ENCODE data around the gene NCOA7. TPM values are rescaled to one million over a fixed set of nuclear protein-coding genes. Genes with fewer than 3 reads are reported as not detected.

NCOA7 gene
- total RNA-seq, 1 experiment from 2014 or later, result 14.4 TPM

DNA sequence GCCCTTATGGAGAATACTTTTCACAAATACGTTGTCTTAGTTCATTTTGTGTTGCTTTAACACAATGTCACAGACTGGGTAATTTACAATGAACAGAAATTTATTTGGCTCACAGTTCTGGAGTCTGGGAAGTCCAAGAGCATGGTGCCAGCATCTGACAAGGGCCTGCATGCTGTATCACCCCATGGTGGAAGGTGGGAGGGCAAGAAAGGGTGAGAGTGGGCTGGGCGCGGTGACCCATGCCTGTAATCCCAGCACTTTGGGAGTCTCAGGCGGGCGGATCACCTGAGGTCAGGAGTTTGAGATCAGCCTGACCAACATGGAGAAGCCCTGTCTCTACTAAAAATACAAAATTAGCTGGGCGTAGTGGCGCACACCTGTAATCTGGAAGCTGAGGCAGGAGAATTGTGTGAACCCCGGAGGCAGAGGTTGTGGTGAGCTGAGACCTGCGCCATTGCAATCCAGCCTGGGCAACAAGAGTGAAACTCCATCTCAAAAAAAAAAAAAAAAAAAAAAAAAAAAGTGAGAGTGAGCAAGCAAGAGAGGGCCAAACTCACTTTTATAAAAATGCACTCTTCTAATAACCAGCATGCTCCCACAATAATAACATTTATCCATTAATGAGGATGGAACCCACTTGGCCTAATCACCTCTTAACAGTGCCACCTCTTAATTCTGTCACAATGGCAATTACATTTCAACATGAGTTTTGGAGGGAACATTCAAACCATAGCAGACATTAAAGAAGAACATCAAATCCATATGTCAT lies 36.1 kb downstream of the NCOA7 start (continued):
- TF ChIP-seq, protein P1, sequence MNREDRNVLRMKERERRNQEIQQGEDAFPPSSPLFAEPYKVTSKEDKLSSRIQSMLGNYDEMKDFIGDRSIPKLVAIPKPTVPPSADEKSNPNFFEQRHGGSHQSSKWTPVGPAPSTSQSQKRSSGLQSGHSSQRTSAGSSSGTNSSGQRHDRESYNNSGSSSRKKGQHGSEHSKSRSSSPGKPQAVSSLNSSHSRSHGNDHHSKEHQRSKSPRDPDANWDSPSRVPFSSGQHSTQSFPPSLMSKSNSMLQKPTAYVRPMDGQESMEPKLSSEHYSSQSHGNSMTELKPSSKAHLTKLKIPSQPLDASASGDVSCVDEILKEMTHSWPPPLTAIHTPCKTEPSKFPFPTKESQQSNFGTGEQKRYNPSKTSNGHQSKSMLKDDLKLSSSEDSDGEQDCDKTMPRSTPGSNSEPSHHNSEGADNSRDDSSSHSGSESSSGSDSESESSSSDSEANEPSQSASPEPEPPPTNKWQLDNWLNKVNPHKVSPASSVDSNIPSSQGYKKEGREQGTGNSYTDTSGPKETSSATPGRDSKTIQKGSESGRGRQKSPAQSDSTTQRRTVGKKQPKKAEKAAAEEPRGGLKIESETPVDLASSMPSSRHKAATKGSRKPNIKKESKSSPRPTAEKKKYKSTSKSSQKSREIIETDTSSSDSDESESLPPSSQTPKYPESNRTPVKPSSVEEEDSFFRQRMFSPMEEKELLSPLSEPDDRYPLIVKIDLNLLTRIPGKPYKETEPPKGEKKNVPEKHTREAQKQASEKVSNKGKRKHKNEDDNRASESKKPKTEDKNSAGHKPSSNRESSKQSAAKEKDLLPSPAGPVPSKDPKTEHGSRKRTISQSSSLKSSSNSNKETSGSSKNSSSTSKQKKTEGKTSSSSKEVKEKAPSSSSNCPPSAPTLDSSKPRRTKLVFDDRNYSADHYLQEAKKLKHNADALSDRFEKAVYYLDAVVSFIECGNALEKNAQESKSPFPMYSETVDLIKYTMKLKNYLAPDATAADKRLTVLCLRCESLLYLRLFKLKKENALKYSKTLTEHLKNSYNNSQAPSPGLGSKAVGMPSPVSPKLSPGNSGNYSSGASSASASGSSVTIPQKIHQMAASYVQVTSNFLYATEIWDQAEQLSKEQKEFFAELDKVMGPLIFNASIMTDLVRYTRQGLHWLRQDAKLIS (CRISPR knock-in tag; IDR thresholded peaks at IDR 0.05; ENCODE audit: borderline replicate concordance), result no peak

DNA sequence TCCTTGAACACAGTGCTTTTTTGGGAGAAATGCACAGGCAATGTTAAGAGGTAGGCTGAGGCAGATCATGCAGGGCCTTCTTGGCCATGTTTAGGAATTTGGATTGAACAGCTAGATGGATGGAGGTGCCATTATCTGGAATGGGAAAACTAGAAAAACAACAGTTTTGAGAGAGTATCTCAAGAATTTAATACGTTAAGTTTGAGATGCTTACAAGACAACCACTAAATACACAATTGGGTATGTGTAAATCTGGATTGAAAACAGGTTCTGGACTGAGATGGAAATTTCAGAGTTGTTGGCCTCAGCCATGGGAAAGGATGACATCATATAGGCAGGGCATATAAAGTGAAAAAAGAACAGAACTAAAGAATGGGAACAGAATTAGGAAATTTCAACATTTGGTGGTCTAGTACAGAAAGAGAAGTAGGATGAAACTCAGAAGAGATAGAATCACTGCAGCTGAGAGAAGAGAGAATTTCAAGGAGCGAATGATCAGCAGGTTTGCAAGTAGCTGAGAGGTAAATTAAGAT lies 37.1 kb downstream of the NCOA7 start:
- ChIA-PET POLR2A (no interaction called here), CTCF (interaction anchor here (0.6 kb wide), 1 partner anchor 60 kb away, joined by 3 read pairs; no protein-coding TSS in a partner anchor)
- H3K27me3 Mint-ChIP-seq (ENCODE audit: low read depth), result no peaks in the 10 kb centered on the region
- no peak for DNase-seq (ENCODE audit: low spot score)
- no peak overlapping the region for H3K27ac Mint-ChIP-seq
- no peak for ATAC-seq
- H3K4me1 Mint-ChIP-seq, result peaks cover 5% of the 10 kb centered on the region
- no peaks in the 10 kb centered on the region for H3K36me3 Mint-ChIP-seq
- H3K9me3 Mint-ChIP-seq, result 0 out of 2 replicates have a peak, but pooled peaks cover 3% of the 10 kb centered on the region
- no peak overlapping the region for H3K4me3 Mint-ChIP-seq
- TF ChIP-seq JAZF1 (CRISPR knock-in tag; IDR thresholded peaks at IDR 0.05) (no peak), SOX15 (CRISPR knock-in tag; IDR thresholded peaks at IDR 0.05) (no peak), ZBTB21 (CRISPR knock-in tag; IDR thresholded peaks at IDR 0.05; ENCODE audit: borderline replicate concordance) (no peak), RELA (CRISPR knock-in tag; IDR thresholded peaks at IDR 0.05; ENCODE audit: borderline replicate concordance) (no peak), NFATC4 (CRISPR knock-in tag; IDR thresholded peaks at IDR 0.05) (no peak), ZNF317 (CRISPR knock-in tag; IDR thresholded peaks at IDR 0.05; ENCODE audit: borderline replicate concordance, low read depth) (no peak), ZNF416 (CRISPR knock-in tag; IDR thresholded peaks at IDR 0.05) (no peak), RORB (CRISPR knock-in tag; IDR thresholded peaks at IDR 0.05) (no peak)
- TF ChIP-seq, protein P2, sequence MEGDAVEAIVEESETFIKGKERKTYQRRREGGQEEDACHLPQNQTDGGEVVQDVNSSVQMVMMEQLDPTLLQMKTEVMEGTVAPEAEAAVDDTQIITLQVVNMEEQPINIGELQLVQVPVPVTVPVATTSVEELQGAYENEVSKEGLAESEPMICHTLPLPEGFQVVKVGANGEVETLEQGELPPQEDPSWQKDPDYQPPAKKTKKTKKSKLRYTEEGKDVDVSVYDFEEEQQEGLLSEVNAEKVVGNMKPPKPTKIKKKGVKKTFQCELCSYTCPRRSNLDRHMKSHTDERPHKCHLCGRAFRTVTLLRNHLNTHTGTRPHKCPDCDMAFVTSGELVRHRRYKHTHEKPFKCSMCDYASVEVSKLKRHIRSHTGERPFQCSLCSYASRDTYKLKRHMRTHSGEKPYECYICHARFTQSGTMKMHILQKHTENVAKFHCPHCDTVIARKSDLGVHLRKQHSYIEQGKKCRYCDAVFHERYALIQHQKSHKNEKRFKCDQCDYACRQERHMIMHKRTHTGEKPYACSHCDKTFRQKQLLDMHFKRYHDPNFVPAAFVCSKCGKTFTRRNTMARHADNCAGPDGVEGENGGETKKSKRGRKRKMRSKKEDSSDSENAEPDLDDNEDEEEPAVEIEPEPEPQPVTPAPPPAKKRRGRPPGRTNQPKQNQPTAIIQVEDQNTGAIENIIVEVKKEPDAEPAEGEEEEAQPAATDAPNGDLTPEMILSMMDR (IDR thresholded peaks at IDR 0.05), result no peak
- TF ChIP-seq, protein P3, sequence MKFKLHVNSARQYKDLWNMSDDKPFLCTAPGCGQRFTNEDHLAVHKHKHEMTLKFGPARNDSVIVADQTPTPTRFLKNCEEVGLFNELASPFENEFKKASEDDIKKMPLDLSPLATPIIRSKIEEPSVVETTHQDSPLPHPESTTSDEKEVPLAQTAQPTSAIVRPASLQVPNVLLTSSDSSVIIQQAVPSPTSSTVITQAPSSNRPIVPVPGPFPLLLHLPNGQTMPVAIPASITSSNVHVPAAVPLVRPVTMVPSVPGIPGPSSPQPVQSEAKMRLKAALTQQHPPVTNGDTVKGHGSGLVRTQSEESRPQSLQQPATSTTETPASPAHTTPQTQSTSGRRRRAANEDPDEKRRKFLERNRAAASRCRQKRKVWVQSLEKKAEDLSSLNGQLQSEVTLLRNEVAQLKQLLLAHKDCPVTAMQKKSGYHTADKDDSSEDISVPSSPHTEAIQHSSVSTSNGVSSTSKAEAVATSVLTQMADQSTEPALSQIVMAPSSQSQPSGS (CRISPR knock-in tag; IDR thresholded peaks at IDR 0.05; ENCODE audit: borderline replicate concordance, low read depth), result no peak
- TF ChIP-seq, protein P4, sequence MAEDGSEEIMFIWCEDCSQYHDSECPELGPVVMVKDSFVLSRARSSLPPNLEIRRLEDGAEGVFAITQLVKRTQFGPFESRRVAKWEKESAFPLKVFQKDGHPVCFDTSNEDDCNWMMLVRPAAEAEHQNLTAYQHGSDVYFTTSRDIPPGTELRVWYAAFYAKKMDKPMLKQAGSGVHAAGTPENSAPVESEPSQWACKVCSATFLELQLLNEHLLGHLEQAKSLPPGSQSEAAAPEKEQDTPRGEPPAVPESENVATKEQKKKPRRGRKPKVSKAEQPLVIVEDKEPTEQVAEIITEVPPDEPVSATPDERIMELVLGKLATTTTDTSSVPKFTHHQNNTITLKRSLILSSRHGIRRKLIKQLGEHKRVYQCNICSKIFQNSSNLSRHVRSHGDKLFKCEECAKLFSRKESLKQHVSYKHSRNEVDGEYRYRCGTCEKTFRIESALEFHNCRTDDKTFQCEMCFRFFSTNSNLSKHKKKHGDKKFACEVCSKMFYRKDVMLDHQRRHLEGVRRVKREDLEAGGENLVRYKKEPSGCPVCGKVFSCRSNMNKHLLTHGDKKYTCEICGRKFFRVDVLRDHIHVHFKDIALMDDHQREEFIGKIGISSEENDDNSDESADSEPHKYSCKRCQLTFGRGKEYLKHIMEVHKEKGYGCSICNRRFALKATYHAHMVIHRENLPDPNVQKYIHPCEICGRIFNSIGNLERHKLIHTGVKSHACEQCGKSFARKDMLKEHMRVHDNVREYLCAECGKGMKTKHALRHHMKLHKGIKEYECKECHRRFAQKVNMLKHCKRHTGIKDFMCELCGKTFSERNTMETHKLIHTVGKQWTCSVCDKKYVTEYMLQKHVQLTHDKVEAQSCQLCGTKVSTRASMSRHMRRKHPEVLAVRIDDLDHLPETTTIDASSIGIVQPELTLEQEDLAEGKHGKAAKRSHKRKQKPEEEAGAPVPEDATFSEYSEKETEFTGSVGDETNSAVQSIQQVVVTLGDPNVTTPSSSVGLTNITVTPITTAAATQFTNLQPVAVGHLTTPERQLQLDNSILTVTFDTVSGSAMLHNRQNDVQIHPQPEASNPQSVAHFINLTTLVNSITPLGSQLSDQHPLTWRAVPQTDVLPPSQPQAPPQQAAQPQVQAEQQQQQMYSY (CRISPR knock-in tag; IDR thresholded peaks at IDR 0.05), result no peak
- TF ChIP-seq, protein P1 (CRISPR knock-in tag; IDR thresholded peaks at IDR 0.05; ENCODE audit: borderline replicate concordance), result no peak
- TF ChIP-seq, protein P5, sequence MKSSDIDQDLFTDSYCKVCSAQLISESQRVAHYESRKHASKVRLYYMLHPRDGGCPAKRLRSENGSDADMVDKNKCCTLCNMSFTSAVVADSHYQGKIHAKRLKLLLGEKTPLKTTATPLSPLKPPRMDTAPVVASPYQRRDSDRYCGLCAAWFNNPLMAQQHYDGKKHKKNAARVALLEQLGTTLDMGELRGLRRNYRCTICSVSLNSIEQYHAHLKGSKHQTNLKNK (CRISPR knock-in tag; IDR thresholded peaks at IDR 0.05), result no peak
- TF ChIP-seq, protein P6, sequence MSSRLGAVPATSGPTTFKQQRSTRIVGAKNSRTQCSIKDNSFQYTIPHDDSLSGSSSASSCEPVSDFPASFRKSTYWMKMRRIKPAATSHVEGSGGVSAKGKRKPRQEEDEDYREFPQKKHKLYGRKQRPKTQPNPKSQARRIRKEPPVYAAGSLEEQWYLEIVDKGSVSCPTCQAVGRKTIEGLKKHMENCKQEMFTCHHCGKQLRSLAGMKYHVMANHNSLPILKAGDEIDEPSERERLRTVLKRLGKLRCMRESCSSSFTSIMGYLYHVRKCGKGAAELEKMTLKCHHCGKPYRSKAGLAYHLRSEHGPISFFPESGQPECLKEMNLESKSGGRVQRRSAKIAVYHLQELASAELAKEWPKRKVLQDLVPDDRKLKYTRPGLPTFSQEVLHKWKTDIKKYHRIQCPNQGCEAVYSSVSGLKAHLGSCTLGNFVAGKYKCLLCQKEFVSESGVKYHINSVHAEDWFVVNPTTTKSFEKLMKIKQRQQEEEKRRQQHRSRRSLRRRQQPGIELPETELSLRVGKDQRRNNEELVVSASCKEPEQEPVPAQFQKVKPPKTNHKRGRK (CRISPR knock-in tag; IDR thresholded peaks at IDR 0.05; ENCODE audit: borderline replicate concordance), result no peak
- TF ChIP-seq, protein P7, sequence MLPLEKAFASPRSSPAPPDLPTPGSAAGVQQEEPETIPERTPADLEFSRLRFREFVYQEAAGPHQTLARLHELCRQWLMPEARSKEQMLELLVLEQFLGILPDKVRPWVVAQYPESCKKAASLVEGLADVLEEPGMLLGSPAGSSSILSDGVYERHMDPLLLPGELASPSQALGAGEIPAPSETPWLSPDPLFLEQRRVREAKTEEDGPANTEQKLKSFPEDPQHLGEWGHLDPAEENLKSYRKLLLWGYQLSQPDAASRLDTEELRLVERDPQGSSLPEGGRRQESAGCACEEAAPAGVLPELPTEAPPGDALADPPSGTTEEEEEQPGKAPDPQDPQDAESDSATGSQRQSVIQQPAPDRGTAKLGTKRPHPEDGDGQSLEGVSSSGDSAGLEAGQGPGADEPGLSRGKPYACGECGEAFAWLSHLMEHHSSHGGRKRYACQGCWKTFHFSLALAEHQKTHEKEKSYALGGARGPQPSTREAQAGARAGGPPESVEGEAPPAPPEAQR (CRISPR knock-in tag; IDR thresholded peaks at IDR 0.05), result no peak
